Mononuclear cell (primary cell): Measurements from ENCODE around the gene MXRA8. TPM values are rescaled to one million over a fixed set of nuclear protein-coding genes. Genes with fewer than 3 reads are reported as not detected.
"Not testable (repeated sequence)": the region's sequence is repeated elsewhere in the genome, so short reads cannot be mapped to it uniquely, and the experiment has no call there.

Source experiments
- H3K27me3 ChIP-seq: 2 replicates; pipeline ENCODE4 v1.6.0; 2011; ENCODE audit warnings: low read length, control low read depth; ENCODE audit not compliant: insufficient read depth
- H3K4me1 ChIP-seq: 2 replicates; pipeline ENCODE4 v1.5.1; 2011; ENCODE audit warnings: mild to moderate bottlenecking, low read length, control low read depth; ENCODE audit not compliant: insufficient read depth
- H3K4me3 ChIP-seq: 2 replicates; pipeline ENCODE4 v1.5.1; 2011; ENCODE audit warnings: mild to moderate bottlenecking, low read length, moderate library complexity
- H3K9me3 ChIP-seq: 2 replicates; pipeline ENCODE4 v1.5.1; 2011; ENCODE audit warnings: low read depth, mild to moderate bottlenecking, control low read depth, low read length
- total RNA-seq: library from RNA; depleted of rRNA; stranded (reverse); fragments of >200 nt; gene quantifications from one replicate; pipeline ENCODE4 v1.2.3, GENCODE V29; 2012

Gene MXRA8
- total RNA-seq, 1 donor, result 1.6 TPM

GRCh38 chr1:1320666-1321448 lies 37.5 kb downstream of the MXRA8 start:
- H3K4me1 ChIP-seq, result peaks cover 22% of the 10 kb centered on the region
- H3K9me3 ChIP-seq, result no peaks in the 10 kb centered on the region
- H3K27me3 ChIP-seq, result no peaks in the 10 kb centered on the region
- H3K4me3 ChIP-seq, result no peak overlapping the region

- Histone ChIP-seq H3K4me3 (no peak overlapping the region), H3K4me1 (peaks cover 12% of the 10 kb centered on the region), H3K27me3 (no peaks in the 10 kb centered on the region), H3K9me3 (no peaks in the 10 kb centered on the region)
Measured at GRCh38 chr1:1319646-1319941, 38.8 kb downstream of the MXRA8 start.

- Histone ChIP-seq H3K27me3 (no peaks in the 10 kb centered on the region), H3K4me1 (peaks cover 12% of the 10 kb centered on the region), H3K4me3 (no peak overlapping the region), H3K9me3 (no peaks in the 10 kb centered on the region)
Measured at GRCh38 chr1:1318777-1319645, 39.3 kb downstream of the MXRA8 start.

GRCh38 chr1:1318131-1318652 lies 40.2 kb downstream of the MXRA8 start:
- Histone ChIP-seq H3K27me3 (no peaks in the 10 kb centered on the region), H3K4me1 (peaks cover 8% of the 10 kb centered on the region), H3K9me3 (no peaks in the 10 kb centered on the region), H3K4me3 (no peak overlapping the region)

GRCh38 chr1:1317420-1317819 lies 40.9 kb downstream of the MXRA8 start:
- no peaks in the 10 kb centered on the region for H3K27me3 ChIP-seq
- H3K9me3 ChIP-seq, result no peaks in the 10 kb centered on the region
- H3K4me1 ChIP-seq, result peaks cover 4% of the 10 kb centered on the region

GRCh38 chr1:1316199-1316598 lies 42.2 kb downstream of the MXRA8 start:
- not testable (repeated sequence) for H3K9me3 ChIP-seq, H3K4me3 ChIP-seq, H3K27me3 ChIP-seq, H3K4me1 ChIP-seq

More at GRCh38 chr1:1317420-1317819, 40.9 kb downstream of the MXRA8 start:
- H3K4me3 ChIP-seq, result no peak overlapping the region

GRCh38 chr1:1315435-1315954 lies 42.9 kb downstream of the MXRA8 start:
- H3K27me3 ChIP-seq, result no peaks in the 10 kb centered on the region
- no peaks in the 10 kb centered on the region for H3K9me3 ChIP-seq
- H3K4me3 ChIP-seq, result no peak overlapping the region
- H3K4me1 ChIP-seq, result no peaks in the 10 kb centered on the region

GRCh38 chr1:1314678-1315335 lies 43.5 kb downstream of the MXRA8 start:
- H3K4me1 ChIP-seq, result peaks cover 4% of the 10 kb centered on the region
- H3K9me3 ChIP-seq, result no peaks in the 10 kb centered on the region
- no peak overlapping the region for H3K4me3 ChIP-seq
- H3K27me3 ChIP-seq, result no peaks in the 10 kb centered on the region

- Histone ChIP-seq H3K4me1 (peaks cover 10% of the 10 kb centered on the region), H3K27me3 (no peaks in the 10 kb centered on the region), H3K4me3 (no peak overlapping the region), H3K9me3 (no peaks in the 10 kb centered on the region)
Measured at GRCh38 chr1:1314237-1314586, 44.1 kb downstream of the MXRA8 start.

GRCh38 chr1:1313500-1314236 lies 44.7 kb downstream of the MXRA8 start:
- Histone ChIP-seq H3K9me3 (no peaks in the 10 kb centered on the region), H3K27me3 (no peaks in the 10 kb centered on the region), H3K4me3 (no peak overlapping the region), H3K4me1 (peaks cover 14% of the 10 kb centered on the region)

GRCh38 chr1:1312450-1313314 lies 45.7 kb downstream of the MXRA8 start:
- Histone ChIP-seq H3K9me3 (no peaks in the 10 kb centered on the region), H3K4me3 (no peak overlapping the region), H3K27me3 (no peaks in the 10 kb centered on the region), H3K4me1 (peaks cover 14% of the 10 kb centered on the region)

GRCh38 chr1:1311107-1312104 lies 46.9 kb downstream of the MXRA8 start:
- H3K9me3 ChIP-seq, result no peaks in the 10 kb centered on the region
- H3K4me1 ChIP-seq, result peaks cover 24% of the 10 kb centered on the region
- no peak overlapping the region for H3K4me3 ChIP-seq
- H3K27me3 ChIP-seq, result no peaks in the 10 kb centered on the region
